C4-2B (cell line): ENCODE data around the gene DCDC2.

Experiments
- H3K27ac ChIP-seq: fragments of 450-650 bp; 2 replicates; pipeline ENCODE4 v1.5.1; 2017
- ZFX ChIP-seq: fragments of 450-650 bp; IDR thresholded peaks from 2 replicates; pipeline ENCODE4 v1.6.1; 2017
- TF ChIP-seq, protein P1 (sequence below): fragments of 450-650 bp; conservative IDR thresholded peaks from 2 replicates; pipeline ENCODE4 v1.5.1; 2017; ENCODE audit warnings: mild to moderate bottlenecking

DCDC2 gene

DNA sequence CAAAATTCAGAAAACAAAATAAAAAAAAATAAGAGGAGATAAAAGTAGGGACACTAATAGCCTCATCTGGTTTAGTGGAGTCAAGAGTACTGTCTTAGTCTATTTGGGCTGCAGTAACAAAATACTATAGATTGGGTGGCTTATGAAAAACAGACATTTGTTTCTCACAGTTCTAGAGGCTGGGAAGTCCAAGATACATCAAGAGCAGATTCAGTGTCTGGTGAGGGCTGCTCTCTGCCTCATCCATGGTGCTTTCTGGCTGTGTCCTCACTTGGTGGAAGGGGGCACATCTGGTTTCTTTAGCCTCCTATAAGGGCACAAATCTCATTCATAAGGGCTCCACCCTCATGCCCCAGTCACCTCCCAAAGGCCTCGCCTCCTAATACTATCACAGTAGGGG, 205.8 kb downstream of the DCDC2 start:
- no peak overlapping the region for H3K27ac ChIP-seq
- TF ChIP-seq, protein P1, sequence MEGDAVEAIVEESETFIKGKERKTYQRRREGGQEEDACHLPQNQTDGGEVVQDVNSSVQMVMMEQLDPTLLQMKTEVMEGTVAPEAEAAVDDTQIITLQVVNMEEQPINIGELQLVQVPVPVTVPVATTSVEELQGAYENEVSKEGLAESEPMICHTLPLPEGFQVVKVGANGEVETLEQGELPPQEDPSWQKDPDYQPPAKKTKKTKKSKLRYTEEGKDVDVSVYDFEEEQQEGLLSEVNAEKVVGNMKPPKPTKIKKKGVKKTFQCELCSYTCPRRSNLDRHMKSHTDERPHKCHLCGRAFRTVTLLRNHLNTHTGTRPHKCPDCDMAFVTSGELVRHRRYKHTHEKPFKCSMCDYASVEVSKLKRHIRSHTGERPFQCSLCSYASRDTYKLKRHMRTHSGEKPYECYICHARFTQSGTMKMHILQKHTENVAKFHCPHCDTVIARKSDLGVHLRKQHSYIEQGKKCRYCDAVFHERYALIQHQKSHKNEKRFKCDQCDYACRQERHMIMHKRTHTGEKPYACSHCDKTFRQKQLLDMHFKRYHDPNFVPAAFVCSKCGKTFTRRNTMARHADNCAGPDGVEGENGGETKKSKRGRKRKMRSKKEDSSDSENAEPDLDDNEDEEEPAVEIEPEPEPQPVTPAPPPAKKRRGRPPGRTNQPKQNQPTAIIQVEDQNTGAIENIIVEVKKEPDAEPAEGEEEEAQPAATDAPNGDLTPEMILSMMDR: no peak
- no peak for TF ChIP-seq ZFX

DNA sequence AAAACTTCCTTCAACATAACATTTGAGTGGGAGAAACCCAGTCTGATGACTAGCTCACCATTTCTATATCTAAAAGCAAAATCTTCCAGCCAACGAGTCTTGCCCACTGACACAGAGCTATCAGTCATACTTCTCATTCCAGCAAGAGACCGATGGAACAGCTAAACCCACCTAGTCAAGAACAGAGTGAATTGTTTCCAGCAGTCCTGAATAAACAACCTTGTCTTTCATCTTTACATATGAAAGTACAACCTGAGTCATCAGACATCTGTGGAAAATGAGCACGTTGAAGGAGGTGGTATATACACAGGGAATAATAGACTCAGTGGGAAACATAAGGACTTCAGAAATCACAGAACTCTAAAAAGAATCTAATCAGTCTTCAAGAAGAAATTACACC, 208.0 kb downstream of the DCDC2 start:
- no peak overlapping the region for H3K27ac ChIP-seq
- TF ChIP-seq, protein P1: no peak
- TF ChIP-seq ZFX: no peak

DNA sequence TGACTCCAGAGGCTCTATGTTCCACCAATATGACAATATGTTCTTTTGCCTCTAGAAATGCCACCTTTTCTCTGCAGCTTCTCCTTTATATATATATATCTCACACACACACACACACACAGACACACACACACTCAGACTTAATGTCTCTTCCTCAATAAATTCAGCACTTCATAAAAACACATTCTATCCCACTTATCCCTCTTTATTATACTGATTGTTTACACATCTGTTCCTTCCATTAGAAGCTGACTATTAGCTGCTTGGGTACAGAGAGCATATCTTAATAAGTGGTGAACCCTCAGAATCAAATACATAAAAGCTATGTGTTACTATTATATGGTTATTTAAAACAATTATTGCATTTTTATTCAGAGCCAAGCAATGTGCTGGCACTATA, 208.6 kb downstream of the DCDC2 start:
- H3K27ac ChIP-seq: no peak overlapping the region
- TF ChIP-seq, protein P1: no peak
- no peak for TF ChIP-seq ZFX

DNA sequence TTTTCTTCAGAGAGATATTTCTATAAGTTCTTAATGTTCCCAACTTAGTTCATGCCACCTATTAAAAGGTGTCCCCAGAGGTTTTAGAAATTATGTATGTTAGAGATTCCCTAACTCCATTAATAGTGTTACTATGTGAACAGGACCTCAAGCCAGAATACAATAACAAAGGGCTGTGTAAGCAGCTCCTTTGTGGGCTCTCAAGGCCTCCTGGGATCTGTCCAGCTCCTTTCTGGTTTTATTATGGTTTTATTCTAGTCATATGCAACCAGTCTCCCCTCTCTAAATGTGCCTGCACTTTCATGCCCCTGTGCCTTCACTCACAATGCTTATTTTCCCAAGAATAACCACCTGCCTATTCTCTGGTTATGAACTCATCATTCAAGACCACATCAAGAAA, 209.2 kb downstream of the DCDC2 start:
- TF ChIP-seq, protein P1: no peak
- no peak for TF ChIP-seq ZFX
- no peak overlapping the region for H3K27ac ChIP-seq

DNA sequence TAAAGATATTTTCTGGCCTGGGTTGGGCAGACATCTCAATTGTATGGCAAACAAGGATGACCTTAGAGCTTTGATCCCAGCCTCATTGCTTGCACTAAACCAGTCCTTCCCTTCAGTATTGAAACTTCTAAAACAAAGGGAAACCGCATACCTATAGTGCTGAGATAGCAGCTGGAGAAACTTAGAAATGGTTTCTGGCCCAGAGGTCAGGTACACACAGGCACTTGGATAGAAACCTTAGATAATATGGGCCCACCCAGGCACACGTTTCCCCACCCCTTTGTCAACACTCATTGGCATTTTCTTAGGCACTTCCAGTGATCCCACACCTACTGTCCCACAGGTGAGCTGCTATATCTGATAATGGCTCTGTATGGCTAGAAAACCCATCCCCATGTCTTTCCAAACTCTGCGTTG, 209.7 kb downstream of the DCDC2 start:
- no peak overlapping the region for H3K27ac ChIP-seq
- TF ChIP-seq, protein P1: no peak
- TF ChIP-seq ZFX: no peak

DNA sequence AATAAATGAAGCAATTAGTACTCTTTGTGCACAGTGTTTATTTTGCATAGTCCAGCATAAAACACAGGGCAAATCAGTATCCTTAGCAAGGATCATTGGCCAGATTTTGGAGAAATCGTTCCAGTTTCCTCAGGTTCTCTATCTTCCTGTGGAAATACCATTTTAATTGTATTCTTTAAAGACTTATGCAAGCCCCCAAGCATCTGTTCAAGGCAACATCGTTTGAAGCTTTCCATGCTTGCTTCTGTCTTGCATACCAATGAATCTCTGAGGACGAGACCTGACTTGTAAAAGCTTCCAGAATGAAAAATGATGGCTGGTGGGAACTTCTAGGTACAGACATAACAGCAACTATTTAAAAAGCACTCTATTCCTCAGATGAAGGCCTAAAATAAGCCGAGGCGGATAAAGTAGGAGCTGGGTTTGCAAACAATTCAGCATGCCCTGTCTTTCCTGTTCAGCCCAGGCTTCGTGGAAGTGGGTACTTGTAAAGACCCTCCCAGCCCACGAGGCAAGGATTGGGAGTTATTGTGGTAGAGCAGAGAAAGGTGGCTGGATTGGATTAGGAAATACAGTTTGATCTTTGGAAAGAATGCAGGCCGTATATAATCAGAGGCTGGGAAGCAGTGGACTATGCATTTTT, 210.2 kb downstream of the DCDC2 start:
- H3K27ac ChIP-seq: no peak overlapping the region
- TF ChIP-seq, protein P1: no peak
- no peak for TF ChIP-seq ZFX

DNA sequence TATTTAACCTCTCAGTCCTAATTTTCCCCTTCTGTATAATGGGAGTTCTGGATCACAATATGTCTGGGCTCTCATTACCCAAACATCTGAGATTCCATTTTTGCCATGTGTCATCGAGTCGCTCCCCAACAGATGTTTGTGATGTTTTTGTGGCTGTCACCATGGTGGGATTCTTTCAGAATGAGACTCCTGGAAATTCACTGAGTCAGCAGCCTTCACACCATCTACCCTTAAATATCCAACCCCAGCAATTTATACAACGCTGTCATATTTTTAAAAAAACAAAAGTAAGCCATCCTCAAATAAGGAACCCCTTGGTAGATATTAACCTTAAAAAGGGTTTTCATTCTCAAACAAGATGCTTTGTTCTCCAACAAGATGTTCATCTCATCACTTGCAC, 211.0 kb downstream of the DCDC2 start:
- no peak overlapping the region for H3K27ac ChIP-seq
- TF ChIP-seq, protein P1: no peak
- TF ChIP-seq ZFX: no peak
